SU-DHL-6 (cell line): Measurements from ENCODE around the gene SLC40A1.

Experiments
- H2AFZ ChIP-seq: fragments of 200-600 bp; sonication (generic); 2 replicates; pipeline ENCODE4 v1.6.1; 2014; ENCODE audit warnings: low read depth, mild to moderate bottlenecking, moderate library complexity, mixed read lengths, antibody characterized with exemption, low read length; ENCODE audit not compliant: severe bottlenecking
- H3F3A ChIP-seq: fragments of 200-600 bp; shearing (Covaris generic); 2 replicates; pipeline ENCODE4 v1.6.0; 2016; ENCODE audit warnings: antibody characterized with exemption, mild to moderate bottlenecking; ENCODE audit not compliant: insufficient read depth
- H3K27ac ChIP-seq: fragments of 200-600 bp; sonication (generic); 2 replicates; pipeline ENCODE4 v1.5.1; 2016; ENCODE audit warnings: low read depth, mild to moderate bottlenecking, low read length, moderate library complexity, mixed read lengths
- H3K27me3 ChIP-seq: fragments of 200-600 bp; sonication (generic), shearing (Covaris generic); 2 replicates; pipeline ENCODE4 v1.6.0; 2014; ENCODE audit warnings: mild to moderate bottlenecking, low read length
- H3K36me3 ChIP-seq: fragments of 200-600 bp; sonication (generic); 2 replicates; pipeline ENCODE4 v1.6.1; 2014; ENCODE audit warnings: mild to moderate bottlenecking, low read length, mixed read lengths
- H3K4me2 ChIP-seq: fragments of 300-600, 200-600 bp; shearing (Covaris generic), sonication (generic); 2 replicates; pipeline ENCODE4 v1.6.0; 2014; ENCODE audit warnings: low read length, low read depth, mild to moderate bottlenecking; ENCODE audit not compliant: poor library complexity, severe bottlenecking
- H3K4me3 ChIP-seq: fragments of 200-600 bp; sonication (generic); 2 replicates; pipeline ENCODE4 v1.5.1; 2014; ENCODE audit warnings: antibody characterized with exemption, low read length, mild to moderate bottlenecking, mixed read lengths; ENCODE audit not compliant: insufficient read depth, poor library complexity, severe bottlenecking
- H3K79me2 ChIP-seq: fragments of 200-600 bp; sonication (generic); 2 replicates; pipeline ENCODE4 v1.6.1; 2014; ENCODE audit warnings: mild to moderate bottlenecking, low read length, moderate library complexity; ENCODE audit not compliant: insufficient read depth
- H3K9ac ChIP-seq: fragments of 200-600 bp; sonication (generic); 2 replicates; pipeline ENCODE4 v1.7.0; 2014; ENCODE audit warnings: mild to moderate bottlenecking, low read length
- H3K9me2 ChIP-seq: fragments of 200-600 bp; sonication (generic); replicated peaks from 2 replicates; pipeline ENCODE4 v1.6.1; 2014; ENCODE audit warnings: low read length; ENCODE audit not compliant: insufficient read depth
- H3K9me3 ChIP-seq: fragments of 200-600 bp; sonication (generic); 2 replicates; pipeline ENCODE4 v1.6.1; 2014; ENCODE audit warnings: low read length, mixed read lengths; ENCODE audit not compliant: insufficient read depth
- H4K20me1 ChIP-seq: fragments of 200-600 bp; sonication (generic); 2 replicates; pipeline ENCODE4 v1.6.1; 2014; ENCODE audit warnings: low read depth, mild to moderate bottlenecking, antibody characterized with exemption, low read length, moderate library complexity, mixed read lengths
- CTCF ChIP-seq: fragments of 200-600 bp; sonication (generic); IDR thresholded peaks from one replicate; pipeline ENCODE4 v1.5.1; 2017; ENCODE audit warnings: antibody characterized with exemption, mild to moderate bottlenecking, low read length, moderate library complexity; ENCODE audit not compliant: insufficient read depth, poor library complexity, severe bottlenecking
- EZH2phosphoT487 ChIP-seq: fragments of 200-600 bp; sonication (generic), shearing (Covaris generic); conservative IDR thresholded peaks from 2 replicates; pipeline ENCODE4 v1.6.1; 2018; ENCODE audit warnings: mild to moderate bottlenecking, antibody characterized with exemption, low read length, moderate library complexity, mixed read lengths

Gene SLC40A1

DNA sequence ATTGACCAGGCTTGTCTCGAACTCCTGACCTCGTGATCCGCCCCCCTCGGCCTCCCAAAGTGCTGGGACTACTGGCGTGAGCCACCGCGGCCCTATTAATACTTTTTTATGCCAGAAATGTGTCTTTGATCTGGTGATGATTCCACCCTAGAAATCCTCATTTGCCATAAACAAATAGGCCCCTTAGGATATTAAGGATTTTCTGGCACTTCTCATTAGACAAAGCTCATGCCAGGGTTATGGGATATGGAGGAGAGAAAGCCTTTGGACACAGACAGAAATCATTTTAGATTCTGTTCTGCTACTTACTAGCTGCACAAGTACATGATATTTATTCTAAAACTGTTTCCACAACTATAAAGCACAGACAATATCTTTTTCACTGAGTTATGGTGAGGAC is 24.1 kb downstream of the SLC40A1 start:
- Histone ChIP-seq H4K20me1 (0 out of 2 replicates have a peak, but pooled peaks cover 2% of the 10 kb centered on the region), H3F3A (no peaks in the 10 kb centered on the region), H3K36me3 (no peaks in the 10 kb centered on the region), H3K27ac (no peak overlapping the region), H3K79me2 (no peaks in the 10 kb centered on the region), H3K4me2 (no peak overlapping the region), H3K9me3 (no peaks in the 10 kb centered on the region), H3K9ac (no peak overlapping the region), H2AFZ (no peak overlapping the region), H3K27me3 (no peaks in the 10 kb centered on the region), H3K9me2 (no peaks in the 10 kb centered on the region), H3K4me3 (no peak overlapping the region)
- TF ChIP-seq EZH2phosphoT487 (no peak), CTCF (no peak)

- no peaks in the 10 kb centered on the region for H3F3A ChIP-seq
- no peaks in the 10 kb centered on the region for H3K36me3 ChIP-seq
- H4K20me1 ChIP-seq: no peaks in the 10 kb centered on the region
- no peaks in the 10 kb centered on the region for H3K9me3 ChIP-seq
- no peaks in the 10 kb centered on the region for H3K9me2 ChIP-seq
- no peak overlapping the region for H3K9ac ChIP-seq
- H3K27ac ChIP-seq: no peak overlapping the region
- H3K4me3 ChIP-seq: no peak overlapping the region
- no peak overlapping the region for H2AFZ ChIP-seq
- TF ChIP-seq EZH2phosphoT487 (no peak), CTCF (no peak)
- H3K79me2 ChIP-seq: no peaks in the 10 kb centered on the region
- no peak overlapping the region for H3K4me2 ChIP-seq
- H3K27me3 ChIP-seq: no peaks in the 10 kb centered on the region
These were observed 25.4 kb downstream of the SLC40A1 start for GRCh38 chr2:189555232-189555631.

DNA sequence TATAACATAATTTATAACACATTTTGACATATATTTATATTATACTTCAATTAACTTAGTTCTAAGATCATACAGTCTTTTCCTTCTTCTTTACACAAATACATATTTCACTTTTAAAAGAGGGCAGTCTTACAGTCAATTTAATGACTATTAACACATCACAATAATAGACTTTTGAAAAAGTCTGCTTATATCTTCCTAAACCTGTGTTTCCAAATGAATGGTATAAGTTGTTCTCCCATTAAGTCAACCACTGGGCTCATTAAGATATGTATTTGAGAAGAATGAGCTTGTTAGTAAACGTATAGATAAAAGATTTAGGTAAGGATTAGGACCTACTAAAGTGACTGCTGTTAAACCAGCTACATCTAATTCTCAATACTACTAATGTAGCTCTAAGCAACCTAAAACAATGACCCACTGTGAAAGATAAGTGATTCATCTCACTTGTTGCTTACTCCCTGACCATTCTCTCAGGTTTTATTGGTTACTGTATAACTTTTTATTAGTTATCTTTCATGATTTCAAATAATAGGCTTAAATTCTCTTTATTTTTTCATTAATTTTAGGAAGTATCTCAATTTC is 27.0 kb downstream of the SLC40A1 start:
- Histone ChIP-seq H3K9ac (no peak overlapping the region), H3K79me2 (no peaks in the 10 kb centered on the region), H2AFZ (no peak overlapping the region), H3K4me2 (no peak overlapping the region), H3F3A (no peaks in the 10 kb centered on the region), H3K36me3 (no peaks in the 10 kb centered on the region), H3K9me2 (no peaks in the 10 kb centered on the region), H4K20me1 (no peaks in the 10 kb centered on the region), H3K9me3 (no peaks in the 10 kb centered on the region), H3K27me3 (no peaks in the 10 kb centered on the region), H3K4me3 (no peak overlapping the region), H3K27ac (no peak overlapping the region)
- TF ChIP-seq CTCF (no peak), EZH2phosphoT487 (no peak)

DNA sequence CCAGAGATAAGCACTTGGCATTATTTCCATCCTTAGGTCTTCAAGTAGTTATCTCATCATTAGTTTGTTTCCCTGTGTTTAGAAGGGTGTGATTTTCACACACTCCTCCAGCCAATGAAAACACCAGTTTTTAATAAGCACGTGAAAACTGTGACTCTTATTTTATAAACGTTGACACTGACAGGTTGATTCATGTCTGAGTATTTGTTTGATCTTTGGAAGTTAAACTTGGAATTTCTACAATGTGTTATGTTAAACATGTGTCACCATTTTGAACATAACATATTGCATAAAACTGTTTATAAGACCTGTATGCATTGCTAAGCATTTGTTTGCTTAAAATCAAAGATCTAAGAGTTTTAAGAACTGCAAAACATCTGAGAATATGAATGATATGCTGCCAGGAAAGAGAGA is 27.6 kb downstream of the SLC40A1 start:
- H3K9me3 ChIP-seq: no peaks in the 10 kb centered on the region
- H3K27ac ChIP-seq: no peak overlapping the region
- no peak overlapping the region for H2AFZ ChIP-seq
- H3K4me3 ChIP-seq: no peak overlapping the region
- no peaks in the 10 kb centered on the region for H3F3A ChIP-seq
- H3K27me3 ChIP-seq: no peaks in the 10 kb centered on the region
- no peaks in the 10 kb centered on the region for H3K9me2 ChIP-seq
- no peak overlapping the region for H3K9ac ChIP-seq
- no peaks in the 10 kb centered on the region for H4K20me1 ChIP-seq
- H3K36me3 ChIP-seq: no peaks in the 10 kb centered on the region
- H3K4me2 ChIP-seq: no peak overlapping the region
- no peak for TF ChIP-seq EZH2phosphoT487
- TF ChIP-seq CTCF: no peak
- no peaks in the 10 kb centered on the region for H3K79me2 ChIP-seq
